H9 (cell line): ENCODE results near the gene CDK14. TPM values are rescaled to one million over a fixed set of nuclear protein-coding genes. Genes with fewer than 3 reads are reported as not detected.

Source experiments
- DNase-seq: peaks from one replicate; pipeline ENCODE4 v3.0.0-alpha.2; 2017
- H2AFZ ChIP-seq: one replicate; pipeline ENCODE4 v1.6.1; 2013; ENCODE audit warnings: mild to moderate bottlenecking, low read length, control low read depth, moderate library complexity
- H2AK5ac ChIP-seq: 2 replicates; pipeline ENCODE4 v1.6.1; 2013; ENCODE audit warnings: low read length, control low read depth, mixed read lengths; ENCODE audit not compliant: insufficient read length
- H2BK120ac ChIP-seq: one replicate; pipeline ENCODE4 v1.6.1; 2013; ENCODE audit warnings: low read depth, mild to moderate bottlenecking, low read length, control low read depth, inconsistent platforms; ENCODE audit not compliant: poor library complexity, severe bottlenecking
- H2BK12ac ChIP-seq: 2 replicates; pipeline ENCODE4 v1.6.1; 2013; ENCODE audit warnings: low read length, control low read depth, mixed read lengths, low read depth; ENCODE audit not compliant: insufficient read length
- H2BK15ac ChIP-seq: 2 replicates; pipeline ENCODE4 v1.6.1; 2013; ENCODE audit warnings: low read depth, low read length, control low read depth
- H2BK20ac ChIP-seq: one replicate; pipeline ENCODE4 v1.6.1; 2013; ENCODE audit warnings: low read depth, mild to moderate bottlenecking, low read length, control low read depth, inconsistent platforms; ENCODE audit not compliant: poor library complexity, severe bottlenecking
- H2BK5ac ChIP-seq: 2 replicates; pipeline ENCODE4 v1.6.1; 2013; ENCODE audit warnings: low read length, control low read depth, mixed read lengths; ENCODE audit not compliant: insufficient read length
- H3K14ac ChIP-seq: 2 replicates; pipeline ENCODE4 v1.6.1; 2013; ENCODE audit warnings: low read length, control low read depth; ENCODE audit not compliant: insufficient read depth
- H3K18ac ChIP-seq: 2 replicates; pipeline ENCODE4 v1.6.1; 2013; ENCODE audit warnings: low read depth, mild to moderate bottlenecking, mixed read lengths, low read length, control low read depth; ENCODE audit not compliant: insufficient read length
- H3K23ac ChIP-seq: 2 replicates; pipeline ENCODE4 v1.6.1; 2013; ENCODE audit warnings: low read length, control low read depth, mixed read lengths, low read depth; ENCODE audit not compliant: insufficient read length
- H3K23me2 ChIP-seq: 2 replicates; pipeline ENCODE4 v1.6.1; 2013; ENCODE audit warnings: low read depth, mild to moderate bottlenecking, mixed read lengths, low read length, control low read depth; ENCODE audit not compliant: insufficient read length, poor library complexity, severe bottlenecking
- H3K27ac ChIP-seq: 2 replicates; pipeline ENCODE4 v1.5.1; 2013; ENCODE audit warnings: low read length, control low read depth, mixed read lengths, low read depth; ENCODE audit not compliant: insufficient read length
- H3K27me3 ChIP-seq: 2 replicates; pipeline ENCODE4 v1.6.1; 2013; ENCODE audit warnings: low read length, control low read depth, inconsistent platforms; ENCODE audit not compliant: insufficient read depth
- H3K4ac ChIP-seq: 2 replicates; pipeline ENCODE4 v1.6.1; 2013; ENCODE audit warnings: low read depth, mild to moderate bottlenecking, control low read depth, inconsistent platforms, low read length, moderate library complexity
- H3K4me1 ChIP-seq: 2 replicates; pipeline ENCODE4 v1.6.1; 2013; ENCODE audit warnings: low read length, control low read depth, inconsistent platforms; ENCODE audit not compliant: insufficient read depth
- H3K4me2 ChIP-seq: 2 replicates; pipeline ENCODE4 v1.6.1; 2013; ENCODE audit warnings: low read length, control low read depth, mixed read lengths; ENCODE audit not compliant: insufficient read length, insufficient read depth
- H3K56ac ChIP-seq: 2 replicates; pipeline ENCODE4 v1.6.1; 2013; ENCODE audit warnings: low read depth, mild to moderate bottlenecking, mixed read lengths, low read length, control low read depth; ENCODE audit not compliant: insufficient read length
- H3K79me1 ChIP-seq: 2 replicates; pipeline ENCODE4 v1.6.1; 2013; ENCODE audit warnings: low read depth, mild to moderate bottlenecking, moderate library complexity, low read length, control low read depth, inconsistent platforms; ENCODE audit not compliant: insufficient read depth, poor library complexity, severe bottlenecking
- H3K79me2 ChIP-seq: 2 replicates; pipeline ENCODE4 v1.6.1; 2013; ENCODE audit warnings: low read length, control low read depth, inconsistent platforms; ENCODE audit not compliant: insufficient read depth
- H3K9ac ChIP-seq: 2 replicates; pipeline ENCODE4 v1.6.1; 2013; ENCODE audit warnings: low read length, control low read depth, mixed read lengths; ENCODE audit not compliant: insufficient read length; ENCODE audit errors: extremely low read depth
- H3K9me3 ChIP-seq: one replicate; pipeline ENCODE4 v1.6.1; 2013; ENCODE audit warnings: low read depth, low read length, inconsistent platforms; ENCODE audit not compliant: control insufficient read depth
- H3T11ph ChIP-seq: one replicate; pipeline ENCODE4 v1.6.1; 2013; ENCODE audit warnings: mild to moderate bottlenecking, low read length, control low read depth, inconsistent platforms
- H4K20me1 ChIP-seq: one replicate; pipeline ENCODE4 v1.6.1; 2013; ENCODE audit not compliant: control insufficient read depth, insufficient read length, insufficient read depth
- H4K5ac ChIP-seq: 2 replicates; pipeline ENCODE4 v1.6.1; 2013; ENCODE audit warnings: low read depth, mild to moderate bottlenecking, mixed read lengths, low read length, control low read depth; ENCODE audit not compliant: insufficient read length
- H4K8ac ChIP-seq: replicated peaks from 2 replicates; pipeline ENCODE4 v1.6.1; 2013; ENCODE audit warnings: low read length, control low read depth, mixed read lengths, low read depth; ENCODE audit not compliant: insufficient read length
- H4K91ac ChIP-seq: 2 replicates; pipeline ENCODE4 v1.6.1; 2013; ENCODE audit warnings: low read depth, mild to moderate bottlenecking, moderate library complexity, mixed read lengths, low read length, control low read depth; ENCODE audit not compliant: insufficient read length
- H3K27ac Mint-ChIP-seq, 3 experiments: 2 replicates in 2 of 3; 3 replicates in 1 of 3; pipeline ENCODE4 v1.8.0; 2020 to 2021; ENCODE audit warnings: mixed read lengths in 3 of 3, mild to moderate bottlenecking in 1 of 3, moderate library complexity in 1 of 3
- H3K27me3 Mint-ChIP-seq: 2 replicates; pipeline ENCODE4 v1.8.0; 2021; ENCODE audit warnings: low read depth, mild to moderate bottlenecking, moderate library complexity, mixed read lengths
- H3K36me3 Mint-ChIP-seq, 3 experiments: 2 replicates in 2 of 3; 3 replicates in 1 of 3; pipeline ENCODE4 v1.8.0; 2020 to 2021; ENCODE audit warnings: low read depth in 3 of 3, mixed read lengths in 3 of 3; ENCODE audit not compliant: insufficient read depth in 1 of 3
- H3K4me1 Mint-ChIP-seq, 2 experiments: 2 replicates each; pipeline ENCODE4 v1.8.0; 2020; ENCODE audit warnings: mixed read lengths in 2 of 2
- H3K4me3 Mint-ChIP-seq, 2 experiments: 2 replicates in 1 of 2; 3 replicates in 1 of 2; pipeline ENCODE4 v1.8.0; 2020 to 2021; ENCODE audit warnings: mild to moderate bottlenecking in 2 of 2, mixed read lengths in 2 of 2, moderate library complexity in 1 of 2
- H3K9me3 Mint-ChIP-seq, 2 experiments: 2 replicates in 1 of 2; 3 replicates in 1 of 2; pipeline ENCODE4 v1.8.0; 2020; ENCODE audit warnings: mild to moderate bottlenecking in 2 of 2, mixed read lengths in 2 of 2, moderate library complexity in 1 of 2
- WGBS: extraction: QIAGEN DNeasy Blood & Tissue Kit; methylation state at CpG from one replicate; pipeline ENCODE4 v1.1.7; 2013; ENCODE audit warnings: missing lambda C conversion rate, low lambda C conversion rate, mixed read lengths; ENCODE audit not compliant: insufficient read length; ENCODE audit errors: extremely low coverage; 5-methylcytosine and 5-hydroxymethylcytosine counted together
- total RNA-seq: library from RNA; stranded (reverse); gene quantifications from 2 replicates; pipeline ENCODE4 v1.2.1, GENCODE V29; 2021
- TF ChIP-seq, protein P1 (sequence below): fragments of 200-600 bp; sonication (generic); conservative IDR thresholded peaks from 3 replicates; pipeline ENCODE4 v1.8.0; 2021; ENCODE audit warnings: antibody characterized with exemption, mild to moderate bottlenecking

CDK14 gene
- total RNA-seq, 1 experiment from 2014 or later, result 23.9 TPM

DNA sequence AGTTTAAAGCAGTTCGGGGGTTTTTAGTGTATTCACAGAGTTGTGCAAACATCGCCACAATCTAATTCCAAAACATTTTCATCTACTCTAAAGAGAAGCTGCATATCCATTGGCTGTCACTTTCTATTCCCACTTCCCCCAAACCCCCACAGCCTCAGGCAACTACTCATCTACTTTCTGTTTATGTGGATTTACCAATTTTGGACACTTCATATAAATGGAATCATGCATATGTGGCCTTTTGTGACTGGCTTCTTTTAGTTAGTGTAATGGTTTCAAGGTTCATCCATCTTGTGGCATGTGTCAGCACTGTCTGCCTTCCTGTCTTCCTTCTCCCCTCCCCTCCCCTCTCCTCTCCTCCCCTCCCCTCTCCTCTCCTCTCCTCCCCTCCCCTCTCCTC, 589.6 kb downstream of the CDK14 start:
- H2BK5ac ChIP-seq, result no peak overlapping the region
- WGBS, result no CpG with 5 or more reads among the region's 2 CpGs
- Mint-ChIP-seq H3K4me1 (no peaks in the 10 kb centered on the region), H3K27me3 (no peaks in the 10 kb centered on the region), H3K9me3 (no peaks in the 10 kb centered on the region; a peak in 1 of 5 replicates), H3K36me3 (no peaks in the 10 kb centered on the region), H3K27ac (no peak overlapping the region), H3K4me3 (no peak overlapping the region)
- no peak overlapping the region for H3K4ac ChIP-seq
- no peaks in the 10 kb centered on the region for H3K27me3 ChIP-seq
- H3K9me3 ChIP-seq, result no peaks in the 10 kb centered on the region
- H3K27ac ChIP-seq, result no peak overlapping the region
- H2BK12ac ChIP-seq, result no peak overlapping the region
- no peaks in the 10 kb centered on the region for H4K20me1 ChIP-seq
- no peaks in the 10 kb centered on the region for H3K79me1 ChIP-seq
- H3K23ac ChIP-seq, result no peak overlapping the region
- no peak overlapping the region for H4K91ac ChIP-seq
- TF ChIP-seq, protein P1, sequence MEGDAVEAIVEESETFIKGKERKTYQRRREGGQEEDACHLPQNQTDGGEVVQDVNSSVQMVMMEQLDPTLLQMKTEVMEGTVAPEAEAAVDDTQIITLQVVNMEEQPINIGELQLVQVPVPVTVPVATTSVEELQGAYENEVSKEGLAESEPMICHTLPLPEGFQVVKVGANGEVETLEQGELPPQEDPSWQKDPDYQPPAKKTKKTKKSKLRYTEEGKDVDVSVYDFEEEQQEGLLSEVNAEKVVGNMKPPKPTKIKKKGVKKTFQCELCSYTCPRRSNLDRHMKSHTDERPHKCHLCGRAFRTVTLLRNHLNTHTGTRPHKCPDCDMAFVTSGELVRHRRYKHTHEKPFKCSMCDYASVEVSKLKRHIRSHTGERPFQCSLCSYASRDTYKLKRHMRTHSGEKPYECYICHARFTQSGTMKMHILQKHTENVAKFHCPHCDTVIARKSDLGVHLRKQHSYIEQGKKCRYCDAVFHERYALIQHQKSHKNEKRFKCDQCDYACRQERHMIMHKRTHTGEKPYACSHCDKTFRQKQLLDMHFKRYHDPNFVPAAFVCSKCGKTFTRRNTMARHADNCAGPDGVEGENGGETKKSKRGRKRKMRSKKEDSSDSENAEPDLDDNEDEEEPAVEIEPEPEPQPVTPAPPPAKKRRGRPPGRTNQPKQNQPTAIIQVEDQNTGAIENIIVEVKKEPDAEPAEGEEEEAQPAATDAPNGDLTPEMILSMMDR, result no peak
- no peak overlapping the region for H3K14ac ChIP-seq
- H4K5ac ChIP-seq, result no peak overlapping the region
- H2AK5ac ChIP-seq, result no peak overlapping the region
- no peak overlapping the region for H3K56ac ChIP-seq
- H3T11ph ChIP-seq, result no peak overlapping the region
- H3K18ac ChIP-seq, result no peak overlapping the region
- no peaks in the 10 kb centered on the region for H3K23me2 ChIP-seq
- no peaks in the 10 kb centered on the region; the same call in 1 of the 2 replicates for H3K4me1 ChIP-seq
- H4K8ac ChIP-seq, result no peak overlapping the region
- no peak overlapping the region for H3K9ac ChIP-seq
- H2BK120ac ChIP-seq, result no peak overlapping the region
- no peak for DNase-seq
- H2BK15ac ChIP-seq, result no peak overlapping the region
- H3K4me2 ChIP-seq, result no peak overlapping the region
- no peak overlapping the region for H2AFZ ChIP-seq
- H2BK20ac ChIP-seq, result no peak overlapping the region
- H3K79me2 ChIP-seq, result no peaks in the 10 kb centered on the region
